Mucosa of gallbladder (tissue), 1 donor: ENCODE results near the gene FTCDNL1. TPM values are rescaled to one million over a fixed set of nuclear protein-coding genes. Genes with fewer than 3 reads are reported as not detected.

ENCODE experiments used
- DNase-seq: peaks from one replicate; pipeline ENCODE4 v3.0.0-alpha.2; 2020; ENCODE audit warnings: low spot score
- total RNA-seq: library from RNA; stranded (reverse); gene quantifications from one replicate; pipeline ENCODE4 v1.2.1, GENCODE V29; 2021
- donor health status: DM: no; HTN: no; CAD: no.

Gene FTCDNL1
- total RNA-seq, result 3.1 TPM

DNA sequence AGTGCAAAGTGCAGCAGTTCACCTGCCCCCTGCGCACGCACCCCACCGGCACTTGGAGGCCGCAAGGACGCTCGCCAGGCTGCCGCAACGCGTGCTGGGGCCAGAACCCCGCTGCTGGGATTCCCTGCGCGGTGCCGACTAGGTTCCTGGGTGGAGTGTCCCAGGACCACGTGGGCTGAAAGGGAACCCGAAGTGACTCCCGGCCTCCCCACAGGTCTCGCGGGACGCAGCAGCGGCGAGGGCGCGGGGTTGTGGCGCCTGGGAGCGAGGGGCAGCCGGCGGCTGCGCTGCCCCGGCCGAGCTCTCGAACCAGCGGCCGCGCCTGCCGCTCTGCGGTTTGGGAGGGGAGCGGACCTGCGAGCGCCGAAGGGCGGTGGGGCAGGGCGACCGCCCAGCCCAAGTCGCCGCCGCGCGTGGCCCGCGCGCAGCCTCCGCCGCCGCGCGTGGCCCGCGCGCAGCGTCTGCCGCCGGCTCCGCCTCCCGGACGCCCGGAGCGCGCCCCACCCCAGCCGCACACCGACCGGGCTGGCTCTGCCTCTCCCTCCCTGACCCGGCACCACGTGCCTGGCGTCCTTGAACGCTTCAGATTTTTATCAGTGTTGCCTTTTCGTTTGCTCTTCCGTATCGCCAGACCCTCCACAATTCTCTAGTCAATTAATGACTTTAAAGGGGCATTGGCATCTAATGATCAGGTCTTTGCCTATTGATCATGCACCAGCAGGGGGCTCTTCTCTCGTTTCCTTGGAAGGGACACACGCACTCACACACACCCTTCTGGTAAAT, at the start of gene FTCDNL1:
FTCDNL1 (minus strand) TSS at position 475 of the 783 bp plus-strand sequence. CDS start 2,230 bp downstream, outside the sequence.
- peak; percentile 69 for DNase-seq

DNA sequence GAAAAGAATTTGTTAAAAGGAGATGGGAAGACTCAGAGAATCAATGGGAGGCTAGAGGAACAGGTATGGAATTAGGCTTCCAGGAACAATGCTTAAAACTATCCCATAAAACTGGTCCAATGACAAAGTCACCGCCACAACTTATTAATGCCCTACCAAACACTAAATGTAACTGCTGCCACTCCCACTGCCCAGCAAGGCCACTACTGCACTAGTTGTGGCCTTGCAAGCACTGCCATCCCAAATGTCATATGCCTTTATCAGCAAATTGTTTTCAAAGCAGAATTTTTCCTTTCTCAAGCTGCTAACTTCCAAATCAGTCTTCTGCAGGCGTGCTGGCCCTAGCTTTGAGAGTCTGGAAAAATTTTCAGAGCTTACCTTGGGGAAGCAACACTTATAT, 45.6 kb upstream of the FTCDNL1 start:
- DNase-seq, result no peak

GRCh38 chr2:199895406-199895805, 44.4 kb upstream of the FTCDNL1 start:
- no peak for DNase-seq

GRCh38 chr2:199883474-199884212, 32.7 kb upstream of the FTCDNL1 start:
- no peak for DNase-seq

DNA sequence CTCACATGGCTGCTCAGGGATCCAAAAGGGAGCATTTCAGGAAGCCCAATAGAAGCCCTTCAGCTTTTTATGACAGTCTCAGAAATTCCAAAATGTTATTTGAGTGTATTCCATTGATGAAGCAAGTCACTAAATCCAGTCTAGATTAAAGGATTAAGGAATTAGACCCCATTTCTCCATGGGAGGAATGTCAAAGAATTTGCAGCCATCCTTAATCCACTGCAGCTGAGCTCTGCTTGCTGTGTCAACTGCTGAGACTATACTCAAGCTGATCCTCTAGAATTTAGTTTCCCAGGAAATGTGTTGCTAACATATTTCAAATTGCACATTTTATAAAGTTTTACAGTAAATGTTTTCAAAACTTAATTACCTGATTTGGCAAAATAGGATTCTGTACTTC, 31.7 kb upstream of the FTCDNL1 start:
- DNase-seq, result no peak

GRCh38 chr2:199875400-199875799, 24.4 kb upstream of the FTCDNL1 start:
- DNase-seq, result no peak

DNA sequence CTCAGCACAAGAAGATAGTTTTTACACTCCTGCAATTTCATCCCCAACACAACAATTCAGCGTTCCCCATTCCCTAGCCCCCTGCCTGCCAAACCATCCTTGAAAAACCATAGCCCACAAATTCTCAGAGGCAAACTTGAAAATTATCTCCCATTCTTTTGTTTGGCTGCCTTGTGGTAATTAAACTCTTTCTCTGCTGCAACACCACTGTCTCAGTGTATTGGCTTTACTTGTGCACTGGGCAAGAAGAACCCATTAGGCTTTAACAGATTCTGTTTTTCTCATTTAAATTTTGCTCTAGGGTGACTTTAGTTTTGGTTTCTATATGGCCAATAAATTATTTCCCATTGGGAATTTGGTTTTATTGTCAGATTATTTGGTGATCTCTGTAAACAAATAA, 23.2 kb upstream of the FTCDNL1 start:
- no peak for DNase-seq

- no peak for DNase-seq
Measured at GRCh38 chr2:199870581-199870980, 19.6 kb upstream of the FTCDNL1 start.

DNA sequence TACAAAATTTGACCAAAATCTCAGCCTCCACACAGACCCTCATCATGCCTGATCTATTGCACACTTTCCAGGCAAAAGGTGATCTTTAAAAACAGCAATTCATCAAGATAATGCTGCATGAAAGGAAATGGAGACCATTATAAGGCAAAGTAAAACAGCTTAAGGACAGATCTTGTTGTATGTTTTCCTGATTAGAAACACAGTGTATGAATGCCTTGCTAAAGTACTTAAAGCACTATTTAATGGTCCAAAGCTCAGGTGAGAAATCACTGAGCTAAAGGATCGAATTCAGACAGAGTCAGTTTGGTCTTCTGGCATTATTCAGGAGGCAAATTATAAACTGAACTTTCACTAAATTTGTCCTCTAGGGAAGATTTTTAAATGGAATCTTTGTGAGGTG, 18.7 kb upstream of the FTCDNL1 start:
- no peak for DNase-seq

DNA sequence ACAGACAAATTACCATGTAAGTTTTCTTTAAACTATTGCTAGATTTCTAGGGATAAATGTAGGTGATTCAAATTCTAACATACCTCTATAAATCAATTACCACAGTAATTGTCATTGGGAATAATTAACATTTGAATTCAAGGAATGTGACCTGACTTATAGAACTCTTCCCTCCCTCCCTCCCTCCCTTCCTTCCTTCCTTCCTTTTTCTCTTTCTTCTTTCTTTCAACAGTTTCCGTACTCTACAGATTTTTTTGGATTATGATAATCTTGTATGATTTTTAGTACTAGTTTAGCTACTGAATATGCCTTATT, 18.2 kb upstream of the FTCDNL1 start:
- DNase-seq, result no peak

- no peak for DNase-seq
Measured at GRCh38 chr2:199868431-199869226, 17.6 kb upstream of the FTCDNL1 start.

GRCh38 chr2:199865905-199866304, 14.9 kb upstream of the FTCDNL1 start:
- no peak for DNase-seq

DNA sequence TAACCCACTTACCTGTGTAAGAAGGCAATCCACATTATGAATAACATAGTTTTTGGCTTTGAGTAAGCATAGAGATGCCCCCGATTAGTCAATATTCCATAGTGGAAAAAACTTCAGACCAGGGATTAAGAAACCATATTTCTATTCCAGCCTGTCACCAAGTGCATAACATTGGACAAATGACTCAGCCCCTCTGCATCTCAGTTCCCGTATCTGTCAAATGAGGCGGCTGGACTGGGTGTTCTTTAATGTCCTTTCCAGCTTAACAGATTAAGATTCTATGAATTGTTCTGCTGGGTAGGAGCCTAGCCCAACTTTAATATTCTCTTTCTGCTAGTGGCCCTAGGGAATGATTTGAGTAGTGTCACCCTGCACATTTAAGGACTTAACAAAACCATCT, 11.8 kb upstream of the FTCDNL1 start:
- no peak for DNase-seq

DNA sequence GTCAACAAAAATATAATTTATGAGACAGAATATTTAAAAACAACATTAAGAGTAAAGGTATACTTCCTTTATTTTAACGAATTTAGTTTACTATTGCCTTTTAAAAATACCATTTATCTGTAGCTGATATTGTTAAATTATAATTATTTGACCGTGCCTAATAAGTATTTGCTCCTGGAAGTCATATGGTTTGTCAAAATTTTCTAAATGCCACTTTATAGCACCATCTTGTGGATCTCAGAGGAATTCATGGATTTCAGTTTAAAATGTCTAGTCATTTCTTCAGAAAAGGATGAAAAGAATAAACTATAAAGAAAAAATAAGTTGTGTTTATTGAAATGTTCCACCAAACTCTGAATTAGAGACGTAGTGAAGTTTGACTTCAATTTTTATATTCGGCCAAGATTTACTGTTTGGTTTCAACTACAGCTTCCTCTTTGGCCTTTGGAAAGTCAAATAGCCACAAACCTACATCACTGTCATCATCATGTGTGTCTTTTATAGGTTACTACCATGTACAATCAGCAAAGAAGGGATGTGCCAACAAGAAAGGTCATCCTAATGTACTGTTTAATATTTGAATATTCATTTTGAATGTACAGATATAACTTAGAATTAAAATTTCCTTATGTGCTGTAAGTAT, 10.3 kb upstream of the FTCDNL1 start:
- DNase-seq, result no peak

GRCh38 chr2:199855812-199856211, 4.8 kb upstream of the FTCDNL1 start:
- DNase-seq, result no peak

GRCh38 chr2:199851883-199852282, 891 bp upstream of the FTCDNL1 start:
- no peak for DNase-seq

GRCh38 chr2:199851501-199851810, 464 bp upstream of the FTCDNL1 start:
- no peak for DNase-seq

GRCh38 chr2:199850218-199850717, 724 bp downstream of the FTCDNL1 start:
- DNase-seq, result no peak

- DNase-seq, result no peak
Measured at GRCh38 chr2:199848389-199849130, 2.4 kb downstream of the FTCDNL1 start.

GRCh38 chr2:199847181-199847864, 3.7 kb downstream of the FTCDNL1 start:
- DNase-seq, result no peak
